ENCODE data around the gene ZNF254. TPM values are rescaled to one million over a fixed set of nuclear protein-coding genes. Genes with fewer than 3 reads are reported as not detected.

The ZNF254 gene
- total RNA-seq (2022; extraction: Qiagen RNA extraction; ENCODE audit: low read depth) = 6.3 to 8.1 TPM (median 7.5 TPM) in 5 replicates

DNA sequence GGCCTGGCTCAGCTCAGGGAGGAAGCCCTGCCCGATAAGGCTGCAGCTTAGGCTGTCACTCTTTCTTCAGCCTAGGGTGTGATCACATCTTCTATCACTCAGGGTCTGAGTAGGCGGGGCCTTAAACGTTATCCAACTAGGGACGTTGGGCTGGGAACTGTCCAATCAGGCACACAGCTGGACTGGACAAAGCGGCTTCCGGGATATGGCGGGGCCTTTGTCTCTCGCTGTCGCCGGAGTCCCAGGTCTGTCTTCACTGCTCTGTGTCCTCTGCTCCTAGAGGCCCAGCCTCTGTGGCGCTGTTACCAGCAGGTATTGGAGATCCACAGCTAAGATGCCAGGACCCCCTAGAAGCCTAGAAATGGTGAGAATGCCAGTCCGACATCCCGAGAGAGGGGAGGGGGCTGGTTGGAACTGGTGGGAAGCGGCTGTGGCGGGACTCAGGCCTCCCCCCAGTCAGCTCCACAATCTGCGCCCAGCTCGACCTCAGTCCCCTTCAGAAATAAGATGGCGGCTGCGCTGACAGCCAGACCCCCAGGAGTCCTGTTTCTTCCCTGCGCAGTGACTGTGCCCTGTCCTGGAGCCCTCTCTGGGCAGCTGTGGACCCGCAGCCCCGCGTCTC, at the start of gene ZNF254:
ZNF254 (plus strand) TSS at position 214 of the 622 bp plus-strand sequence; CDS start at position 335, 121 bp downstream.

Other genes starting within 250 kb of the ZNF254 start
- gene ZNF726, start 172.3 kb upstream of the ZNF254 start, total RNA-seq (2022; extraction: Qiagen RNA extraction; ENCODE audit: low read depth) = 0.27 to 0.98 TPM (median 0.70 TPM) in 5 replicates